ENCODE data around the gene CCDC179.
A peak's percentile ranks its signal among the peaks of the same experiment; 100 is the strongest.

CCDC179 gene

GRCh38 chr11:22860241-22860640, at the start of gene CCDC179:
TSS of gene CCDC179 (minus strand) at chr11:22860474. CDS start at chr11:22860421, 53 bp downstream.
- FAIRE-seq, result no peak

GRCh38 chr11:22903782-22904181, 43.5 kb upstream of the CCDC179 start:
- no peak for FAIRE-seq

GRCh38 chr11:22901603-22902002, 41.3 kb upstream of the CCDC179 start:
- FAIRE-seq, result no peak

GRCh38 chr11:22900764-22901486, 40.7 kb upstream of the CCDC179 start:
- no peak for FAIRE-seq

GRCh38 chr11:22898036-22898435, 37.8 kb upstream of the CCDC179 start:
- FAIRE-seq, result no peak

- FAIRE-seq, result no peak
Measured at GRCh38 chr11:22890227-22890626, 30.0 kb upstream of the CCDC179 start.

- FAIRE-seq, result no peak
Measured at GRCh38 chr11:22884217-22884616, 23.9 kb upstream of the CCDC179 start.

GRCh38 chr11:22879630-22880029, 19.4 kb upstream of the CCDC179 start:
- no peak for FAIRE-seq

GRCh38 chr11:22878604-22879003, 18.3 kb upstream of the CCDC179 start:
- no peak for FAIRE-seq

GRCh38 chr11:22878039-22878438, 17.8 kb upstream of the CCDC179 start:
- FAIRE-seq, result no peak

GRCh38 chr11:22875869-22876473, 15.7 kb upstream of the CCDC179 start:
- peak; percentile 98 for FAIRE-seq

- FAIRE-seq, result no peak
Measured at GRCh38 chr11:22869325-22869724, 9.1 kb upstream of the CCDC179 start.

- no peak for FAIRE-seq
Measured at GRCh38 chr11:22859756-22860155, 518 bp downstream of the CCDC179 start.

GRCh38 chr11:22851477-22851876, 8.8 kb downstream of the CCDC179 start:
- no peak for FAIRE-seq

GRCh38 chr11:22846726-22847125, 13.5 kb downstream of the CCDC179 start:
- FAIRE-seq, result peak; percentile 40

- no peak for FAIRE-seq
Measured at GRCh38 chr11:22832315-22833015, 27.8 kb downstream of the CCDC179 start.

- FAIRE-seq, result no peak
Measured at GRCh38 chr11:22830082-22830414, 30.2 kb downstream of the CCDC179 start.

- FAIRE-seq, result no peak
Measured at GRCh38 chr11:22829231-22830081, 30.8 kb downstream of the CCDC179 start, which contains the start of gene SVIP. TSS of gene SVIP (minus strand) at chr11:22829801. CDS start at chr11:22829748, 53 bp downstream.

- no peak for FAIRE-seq
Measured at GRCh38 chr11:22828373-22828772, 31.9 kb downstream of the CCDC179 start.

GRCh38 chr11:22822203-22822602, 38.1 kb downstream of the CCDC179 start:
- FAIRE-seq, result no peak

- FAIRE-seq, result no peak
Measured at GRCh38 chr11:22809893-22810292, 50.4 kb downstream of the CCDC179 start.

GRCh38 chr11:22808571-22809197, 51.6 kb downstream of the CCDC179 start:
- no peak for FAIRE-seq

Measured in G401.6 (cell line).